ENCODE measurements around the gene ZBED3. TPM values are rescaled to one million over a fixed set of nuclear protein-coding genes. Genes with fewer than 3 reads are reported as not detected.

ZBED3 gene
- total RNA-seq, 1 experiment from 2014 or later, result 7.0 TPM

GRCh38 chr5:77104813-77105212 is 17.7 kb upstream of the ZBED3 start:
- CTCF ChIA-PET, result no interaction called here
- no peak for DNase-seq (ENCODE audit: low spot score)
- POLR2A ChIA-PET, result no interaction called here
- H3K9me3 Mint-ChIP-seq, result peaks cover 11% of the 10 kb centered on the region
- H3K36me3 Mint-ChIP-seq, result peaks cover 11% of the 10 kb centered on the region
- no peak overlapping the region for H3K4me3 Mint-ChIP-seq
- no peaks in the 10 kb centered on the region for H3K4me1 Mint-ChIP-seq
- TF ChIP-seq ZNF532 (CRISPR knock-in tag; IDR thresholded peaks at IDR 0.05; ENCODE audit: borderline replicate concordance), result no peak
- TF ChIP-seq CREM (CRISPR knock-in tag; IDR thresholded peaks at IDR 0.05), result no peak
- no peak for TF ChIP-seq GABPB1 (CRISPR knock-in tag; IDR thresholded peaks at IDR 0.05)
- no peak for TF ChIP-seq ZBTB21 (CRISPR knock-in tag; IDR thresholded peaks at IDR 0.05; ENCODE audit: borderline replicate concordance)
- no peak for TF ChIP-seq ZNF425 (CRISPR knock-in tag; conservative IDR thresholded peaks at IDR 0.05)
- TF ChIP-seq ZNF121 (CRISPR knock-in tag; IDR thresholded peaks at IDR 0.05), result no peak
- no peak for TF ChIP-seq ZNF416 (CRISPR knock-in tag; IDR thresholded peaks at IDR 0.05)
- TF ChIP-seq E2F4 (CRISPR knock-in tag; IDR thresholded peaks at IDR 0.05; ENCODE audit: borderline replicate concordance, low read depth), result no peak
- TF ChIP-seq KAT7 (CRISPR knock-in tag; IDR thresholded peaks at IDR 0.05; ENCODE audit: borderline replicate concordance), result no peak
- TF ChIP-seq NR1H2 (CRISPR knock-in tag; IDR thresholded peaks at IDR 0.05), result no peak
- TF ChIP-seq HMGA2 (CRISPR knock-in tag; IDR thresholded peaks at IDR 0.05), result no peak
- no peak for TF ChIP-seq ESRRA (CRISPR knock-in tag; IDR thresholded peaks at IDR 0.05; ENCODE audit: borderline replicate concordance)
- no peak for TF ChIP-seq ATF2 (CRISPR knock-in tag; IDR thresholded peaks at IDR 0.05; ENCODE audit: borderline replicate concordance, low read depth)
- TF ChIP-seq SOX15 (CRISPR knock-in tag; IDR thresholded peaks at IDR 0.05), result no peak
- TF ChIP-seq STAT6 (CRISPR knock-in tag; conservative IDR thresholded peaks at IDR 0.05; ENCODE audit: low read depth), result no peak
- no peak for ATAC-seq
- H3K27me3 Mint-ChIP-seq (ENCODE audit: low read depth), result no peaks in the 10 kb centered on the region
- no peak overlapping the region for H3K27ac Mint-ChIP-seq
